Fibroblast of the aortic adventitia (primary cell): ENCODE results near the gene GDI2. TPM values are rescaled to one million over a fixed set of nuclear protein-coding genes. Genes with fewer than 3 reads are reported as not detected.

Experiments used
- DNase-seq: peaks from one replicate; pipeline ENCODE4 v3.0.0-alpha.2; 2010; ENCODE audit warnings: low read depth
- H3K4me3 ChIP-seq: 2 replicates; pipeline ENCODE4 v1.5.1; 2011; ENCODE audit warnings: low read depth, mild to moderate bottlenecking, control low read depth, low read length, moderate library complexity
- total RNA-seq: library from RNA; depleted of rRNA; stranded (reverse); fragments of >200 nt; gene quantifications from 2 replicates; pipeline ENCODE4 v1.2.3, GENCODE V29; 2012; ENCODE audit warnings: low replicate concordance
- TF ChIP-seq, protein P1 (sequence below): IDR thresholded peaks from 2 replicates; pipeline ENCODE4 v1.5.1; 2011; ENCODE audit warnings: mild to moderate bottlenecking, low read length, control low read depth, inconsistent platforms; ENCODE audit not compliant: insufficient read depth

The GDI2 gene
- total RNA-seq, 1 donor: 482 TPM

DNA sequence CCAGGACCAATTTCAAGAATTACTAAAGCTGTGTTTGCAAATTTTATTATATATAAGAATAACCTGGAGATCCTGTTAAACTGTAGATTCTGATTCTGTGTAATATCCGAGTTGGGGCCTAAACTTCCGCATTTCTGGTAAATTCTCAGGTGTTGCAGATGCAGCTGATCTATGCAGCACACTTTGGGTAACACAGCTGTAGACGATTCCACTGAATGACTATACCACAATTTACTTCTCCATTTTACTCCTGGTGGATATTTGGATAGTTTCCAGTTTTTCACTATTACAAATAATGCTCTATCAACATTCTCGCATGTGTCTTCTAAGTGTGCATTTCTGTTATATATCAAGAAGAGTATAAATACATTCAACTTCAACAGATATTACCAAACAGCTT, 7.5 kb downstream of the GDI2 start:
- no peak for DNase-seq
- TF ChIP-seq, protein P1, sequence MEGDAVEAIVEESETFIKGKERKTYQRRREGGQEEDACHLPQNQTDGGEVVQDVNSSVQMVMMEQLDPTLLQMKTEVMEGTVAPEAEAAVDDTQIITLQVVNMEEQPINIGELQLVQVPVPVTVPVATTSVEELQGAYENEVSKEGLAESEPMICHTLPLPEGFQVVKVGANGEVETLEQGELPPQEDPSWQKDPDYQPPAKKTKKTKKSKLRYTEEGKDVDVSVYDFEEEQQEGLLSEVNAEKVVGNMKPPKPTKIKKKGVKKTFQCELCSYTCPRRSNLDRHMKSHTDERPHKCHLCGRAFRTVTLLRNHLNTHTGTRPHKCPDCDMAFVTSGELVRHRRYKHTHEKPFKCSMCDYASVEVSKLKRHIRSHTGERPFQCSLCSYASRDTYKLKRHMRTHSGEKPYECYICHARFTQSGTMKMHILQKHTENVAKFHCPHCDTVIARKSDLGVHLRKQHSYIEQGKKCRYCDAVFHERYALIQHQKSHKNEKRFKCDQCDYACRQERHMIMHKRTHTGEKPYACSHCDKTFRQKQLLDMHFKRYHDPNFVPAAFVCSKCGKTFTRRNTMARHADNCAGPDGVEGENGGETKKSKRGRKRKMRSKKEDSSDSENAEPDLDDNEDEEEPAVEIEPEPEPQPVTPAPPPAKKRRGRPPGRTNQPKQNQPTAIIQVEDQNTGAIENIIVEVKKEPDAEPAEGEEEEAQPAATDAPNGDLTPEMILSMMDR: no peak
- H3K4me3 ChIP-seq: no peak overlapping the region

DNA sequence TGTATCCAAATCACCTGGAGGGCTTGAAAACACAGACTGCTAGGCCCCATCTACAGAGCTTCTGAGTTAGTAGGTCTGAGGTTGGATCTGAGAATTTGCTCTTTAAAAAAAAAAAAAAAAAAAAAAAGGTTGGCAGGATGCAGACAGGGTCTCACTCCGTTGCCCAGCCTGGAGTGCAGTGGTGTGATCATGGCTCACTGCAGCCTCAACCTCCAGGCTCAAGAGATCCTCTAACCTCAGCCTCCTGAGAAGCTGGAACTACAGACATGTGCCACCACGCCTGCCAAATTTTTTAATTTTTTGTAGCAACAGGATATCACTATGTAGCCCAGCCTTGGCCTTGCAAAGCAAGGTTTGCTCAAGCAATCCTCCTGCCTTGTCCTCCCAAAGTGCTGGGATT, 8.0 kb downstream of the GDI2 start:
- no peak overlapping the region for H3K4me3 ChIP-seq
- no peak for DNase-seq
- TF ChIP-seq, protein P1: no peak

DNA sequence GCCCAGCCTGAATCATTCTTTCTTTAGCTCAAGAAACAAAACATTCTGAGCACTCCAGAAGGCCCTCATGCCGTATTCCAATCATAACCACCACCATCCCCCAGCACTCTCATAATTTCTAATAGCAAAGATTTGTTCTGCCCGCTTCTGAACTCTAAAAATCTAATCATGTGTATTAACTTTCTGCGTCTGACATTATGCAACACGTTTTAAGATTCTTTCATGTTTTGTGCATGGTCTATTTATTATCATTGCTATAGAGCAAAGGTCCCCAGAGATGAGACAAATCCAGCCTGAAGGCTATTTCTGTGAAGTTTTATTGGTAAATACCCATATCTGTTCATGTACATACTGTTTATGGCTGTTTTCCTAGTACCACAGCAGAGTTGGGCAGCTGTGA, 8.8 kb downstream of the GDI2 start:
- DNase-seq: no peak
- TF ChIP-seq, protein P1: no peak
- H3K4me3 ChIP-seq: no peak overlapping the region

DNA sequence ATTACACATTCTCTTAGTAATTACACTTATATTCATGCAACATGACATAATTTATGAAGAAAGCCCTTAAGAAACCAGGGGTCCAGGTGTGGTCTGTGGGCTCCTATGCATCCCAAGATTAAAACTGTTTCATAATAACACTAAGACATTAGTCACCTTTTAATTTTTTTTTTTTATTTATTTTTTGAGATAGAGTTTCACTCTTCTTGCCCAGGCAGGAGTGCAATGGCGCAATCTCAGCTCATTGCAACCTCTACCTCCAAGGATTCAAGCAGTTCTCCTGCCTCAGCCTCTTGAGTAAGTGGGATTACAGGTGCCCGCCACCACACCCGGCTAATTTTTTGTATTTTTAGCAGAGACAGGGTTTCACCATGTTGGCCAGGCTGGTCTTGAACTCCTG, 12.5 kb downstream of the GDI2 start:
- TF ChIP-seq, protein P1: no peak
- no peak overlapping the region for H3K4me3 ChIP-seq
- DNase-seq: no peak

DNA sequence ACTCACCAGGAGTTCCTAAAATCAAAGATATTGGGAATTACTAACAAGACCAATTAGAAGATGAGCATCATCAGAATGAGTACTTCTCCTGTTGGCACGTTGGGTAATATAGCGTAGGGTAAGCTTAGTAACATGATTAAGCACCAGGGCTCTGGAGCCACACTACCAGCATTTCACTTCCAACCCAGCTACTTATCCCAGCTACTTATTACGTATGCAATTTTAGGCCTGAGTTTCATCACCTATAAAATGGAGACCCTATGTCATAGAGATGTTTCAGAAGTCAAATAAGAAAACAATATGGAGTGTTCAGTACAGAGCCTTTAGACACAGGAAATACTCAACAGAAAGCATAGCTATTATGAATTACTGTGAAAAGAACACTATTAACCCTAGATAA, 19.0 kb downstream of the GDI2 start:
- TF ChIP-seq, protein P1: no peak
- no peak for DNase-seq
- H3K4me3 ChIP-seq: no peak overlapping the region

DNA sequence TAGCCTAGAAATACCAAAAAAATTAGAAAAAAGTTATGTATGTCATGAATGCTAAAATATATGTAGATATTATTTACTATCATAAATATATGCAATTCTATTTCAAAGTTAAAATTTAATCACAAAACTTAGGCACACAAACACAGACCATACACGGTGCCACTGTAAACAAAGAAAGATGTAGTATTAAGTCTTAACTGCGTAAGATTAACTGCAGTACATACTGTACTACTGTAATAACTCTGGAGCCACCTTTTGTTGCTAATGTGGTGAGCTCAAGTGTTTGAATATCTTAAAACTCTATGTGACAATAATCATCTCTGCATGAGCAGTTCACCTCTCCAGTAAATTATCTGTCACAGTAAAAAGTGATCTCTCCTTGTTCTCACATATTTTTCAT, 23.6 kb downstream of the GDI2 start:
- TF ChIP-seq, protein P1: no peak
- DNase-seq: no peak
- H3K4me3 ChIP-seq: no peak overlapping the region

DNA sequence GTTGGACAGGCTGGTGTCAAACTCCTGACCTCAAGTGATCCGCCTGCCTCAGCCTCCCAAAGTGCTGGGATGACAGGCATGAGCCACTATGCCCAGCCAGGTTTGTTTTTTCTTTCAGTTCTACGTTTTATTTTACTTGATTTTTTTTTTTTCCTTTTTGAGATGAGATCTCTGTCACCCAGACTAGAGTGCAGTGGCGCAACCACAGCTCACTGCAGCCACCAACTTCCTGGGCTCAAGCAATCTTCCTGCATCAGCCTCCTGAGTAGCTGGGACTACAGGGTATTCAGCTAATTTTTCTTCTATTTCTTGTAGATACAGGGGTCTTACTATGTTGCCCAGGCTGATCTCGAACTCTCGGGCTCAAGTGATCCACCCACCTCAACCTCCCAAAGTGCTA, 24.3 kb downstream of the GDI2 start:
- TF ChIP-seq, protein P1: no peak
- DNase-seq: no peak
- no peak overlapping the region for H3K4me3 ChIP-seq
